HG02763 (cell line): ENCODE data around the gene TMEM54.

Source experiments
- ATAC-seq: cut with Tn5 transposase; IDR thresholded peaks from one replicate; pipeline ENCODE4 v1.9.1; 2021; ENCODE audit warnings: mild to moderate bottlenecking, moderate library complexity; ENCODE audit not compliant: unreplicated experiment

Gene TMEM54

DNA sequence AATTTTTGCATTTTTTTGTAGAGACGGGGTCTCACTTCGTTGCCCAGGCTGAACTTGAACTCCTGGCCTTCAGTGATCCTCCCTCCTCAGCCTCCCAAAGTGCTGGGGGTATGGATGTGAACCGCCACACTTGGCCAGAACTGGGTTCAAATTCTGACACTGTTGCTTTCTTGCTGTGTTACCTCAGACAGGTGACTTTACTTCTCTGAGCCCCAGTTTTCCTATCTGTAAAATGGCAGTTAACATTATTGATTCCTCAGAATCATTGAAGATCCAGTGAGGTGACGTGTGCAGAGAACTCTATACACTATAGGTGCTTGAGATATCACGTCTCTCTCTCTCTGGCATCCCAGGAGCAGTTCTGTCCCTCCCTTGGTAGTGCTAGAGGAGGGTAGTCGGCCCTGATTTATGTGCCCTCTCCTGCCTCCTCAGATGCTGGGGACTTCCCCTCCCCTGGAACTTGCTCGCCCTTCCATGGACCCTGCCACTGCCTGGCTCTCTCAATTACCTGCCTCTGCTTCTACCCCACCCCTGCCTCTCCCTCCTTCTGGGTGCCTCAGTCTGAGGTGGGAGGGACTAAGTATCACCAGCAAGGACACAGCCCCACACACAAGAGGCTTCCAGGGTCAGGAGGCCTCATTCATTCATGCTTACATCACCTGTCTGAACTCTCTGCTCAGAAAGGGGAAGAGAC, 17.7 kb downstream of the TMEM54 start:
- ATAC-seq: no peak

DNA sequence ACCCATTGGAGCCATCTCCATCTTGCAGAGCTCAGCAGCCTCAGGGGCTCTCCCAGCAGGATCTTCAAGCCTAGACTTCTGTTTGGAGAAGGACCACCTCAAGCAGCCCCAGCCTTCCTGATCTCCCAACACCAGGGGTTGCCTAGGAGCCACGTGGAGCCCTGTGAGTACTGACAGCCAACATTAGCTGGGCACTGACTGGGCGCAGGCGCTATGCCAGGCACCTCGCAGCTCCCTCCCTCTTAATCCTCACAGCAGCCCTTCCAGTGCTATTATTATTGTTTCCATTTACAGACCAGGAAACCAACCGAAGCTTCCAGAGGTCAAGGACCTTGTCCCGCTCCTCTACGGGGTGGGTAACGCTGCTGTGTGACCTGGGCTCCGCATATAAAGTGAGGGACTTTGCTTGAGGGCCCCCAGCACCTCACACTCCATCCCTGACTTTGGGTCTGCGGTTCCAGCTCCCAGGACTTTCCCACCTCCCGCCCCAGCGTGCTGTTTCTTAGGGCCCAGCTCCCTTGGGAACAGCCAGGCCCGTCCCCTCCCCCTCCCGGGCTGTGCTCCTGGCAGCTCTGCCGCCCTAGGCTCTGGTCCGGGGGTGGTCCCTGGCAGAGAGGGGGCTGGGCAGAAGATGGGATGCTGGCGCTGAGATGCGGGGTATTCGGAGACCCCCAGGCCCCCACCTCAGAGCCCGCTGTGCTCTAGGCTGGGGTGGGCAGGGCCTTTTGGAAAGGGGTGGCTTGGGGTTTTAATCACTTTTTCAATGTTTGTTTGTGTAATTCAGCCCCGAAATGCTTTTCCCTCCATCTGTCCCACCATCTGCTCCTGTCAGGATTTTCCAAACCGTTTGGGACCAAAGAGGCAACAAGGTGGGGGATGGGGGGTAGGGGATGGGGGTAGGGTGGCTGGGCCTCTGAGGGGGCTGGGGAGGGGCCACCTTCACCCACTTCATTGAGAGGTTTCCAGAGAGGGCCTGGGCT, 19.0 kb downstream of the TMEM54 start:
- ATAC-seq: no peak

DNA sequence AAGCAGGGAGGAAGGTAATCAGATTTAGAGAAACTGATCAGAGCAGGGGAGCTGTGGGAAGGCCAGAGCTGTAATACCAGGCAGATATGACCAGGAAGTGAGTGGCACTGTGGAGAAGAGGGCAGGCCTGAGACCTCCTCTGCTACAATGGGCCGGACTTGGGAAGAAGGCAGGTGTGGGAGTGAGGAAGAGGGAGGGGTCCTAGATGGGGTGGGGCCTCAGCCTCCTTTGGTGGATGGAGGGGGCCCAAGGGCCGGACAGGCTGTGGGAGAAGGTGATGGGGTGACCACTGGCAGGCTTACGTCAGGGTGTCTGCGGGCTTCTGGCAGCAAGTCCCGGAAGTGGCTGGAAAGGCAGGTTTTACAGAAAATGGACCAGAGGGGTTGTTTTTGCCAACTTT, 19.9 kb downstream of the TMEM54 start:
- ATAC-seq: no peak

DNA sequence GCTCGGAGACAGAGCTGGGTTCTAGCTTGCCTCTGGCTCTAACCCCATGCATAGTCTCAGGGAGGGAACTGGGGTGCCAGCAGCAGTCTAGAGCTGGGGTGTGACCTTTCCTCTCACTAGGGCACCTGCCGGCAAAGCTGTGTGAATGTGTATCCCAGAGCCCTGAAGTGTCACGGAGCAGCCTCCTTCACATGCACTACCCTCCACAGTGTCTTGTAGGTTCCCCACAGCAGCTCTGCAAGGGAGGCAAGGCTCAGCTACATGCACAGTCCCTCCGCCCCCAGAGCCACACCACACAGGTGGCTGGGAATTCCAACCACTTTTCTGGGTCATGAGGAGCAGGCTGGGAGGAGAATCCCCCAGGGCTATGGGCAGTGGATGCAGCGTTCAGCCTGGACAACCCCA, 22.6 kb downstream of the TMEM54 start:
- ATAC-seq: no peak

DNA sequence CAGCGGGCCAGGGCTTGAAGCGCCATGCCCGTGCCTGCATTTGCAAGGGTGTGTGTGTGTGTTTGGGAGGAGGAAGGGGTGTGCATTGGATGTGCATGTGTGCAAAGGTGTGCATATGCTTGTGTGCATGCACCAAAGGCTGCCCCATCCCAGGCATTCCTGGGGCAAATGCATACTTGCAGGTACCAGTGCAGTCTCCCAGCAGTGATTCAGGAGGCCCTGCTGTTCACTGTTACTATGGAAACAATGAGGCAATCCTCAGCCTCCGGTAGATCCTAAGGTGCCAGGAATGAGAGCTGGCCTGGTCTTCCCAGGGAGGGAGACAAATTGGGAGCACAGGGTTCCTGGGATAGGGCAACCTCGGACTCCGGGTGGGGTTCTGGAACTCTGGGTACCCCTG, 23.0 kb downstream of the TMEM54 start:
- no peak for ATAC-seq

DNA sequence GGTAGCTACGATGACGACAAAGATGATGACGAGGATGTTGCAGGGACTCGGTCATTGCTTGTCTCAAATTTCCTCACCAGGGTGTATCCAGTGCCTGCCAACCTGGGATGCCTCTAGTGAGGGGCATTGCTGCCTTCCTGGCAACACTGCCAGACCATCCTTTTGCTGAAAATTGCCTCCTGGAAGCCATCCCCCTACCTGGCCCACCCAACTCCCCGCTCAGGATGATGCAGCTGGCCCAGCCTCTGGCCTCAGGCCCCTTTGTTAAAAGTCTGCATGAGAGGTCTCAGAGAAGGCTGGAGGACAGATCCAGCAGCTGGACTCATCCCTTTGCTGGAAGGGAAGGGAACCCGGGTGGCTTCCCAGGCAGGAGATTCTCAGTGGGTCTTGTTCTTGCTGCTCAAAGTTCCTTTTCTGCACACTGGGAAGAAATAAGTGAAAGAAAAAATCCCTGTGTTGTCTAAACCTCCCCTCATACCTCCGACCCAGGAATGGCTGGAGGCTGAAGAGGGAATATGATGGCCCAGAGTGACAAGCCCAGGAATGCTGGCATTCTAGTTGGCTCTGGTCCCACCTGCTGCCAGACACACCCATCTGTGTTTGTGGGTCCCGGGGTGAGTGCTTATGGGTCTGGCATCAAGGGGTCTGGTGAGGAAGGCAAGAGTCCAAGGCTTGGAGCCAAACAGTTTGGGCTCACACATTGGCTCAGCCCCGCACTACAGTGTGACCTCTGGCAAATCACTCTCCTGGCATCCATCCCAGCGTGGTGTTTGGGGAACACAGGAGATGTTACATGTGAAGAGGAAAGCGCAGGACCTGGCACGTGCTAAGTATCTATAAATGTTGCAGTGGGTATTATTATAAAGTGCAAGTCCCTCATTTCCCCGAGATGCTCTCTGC, 23.7 kb downstream of the TMEM54 start:
- ATAC-seq: no peak

DNA sequence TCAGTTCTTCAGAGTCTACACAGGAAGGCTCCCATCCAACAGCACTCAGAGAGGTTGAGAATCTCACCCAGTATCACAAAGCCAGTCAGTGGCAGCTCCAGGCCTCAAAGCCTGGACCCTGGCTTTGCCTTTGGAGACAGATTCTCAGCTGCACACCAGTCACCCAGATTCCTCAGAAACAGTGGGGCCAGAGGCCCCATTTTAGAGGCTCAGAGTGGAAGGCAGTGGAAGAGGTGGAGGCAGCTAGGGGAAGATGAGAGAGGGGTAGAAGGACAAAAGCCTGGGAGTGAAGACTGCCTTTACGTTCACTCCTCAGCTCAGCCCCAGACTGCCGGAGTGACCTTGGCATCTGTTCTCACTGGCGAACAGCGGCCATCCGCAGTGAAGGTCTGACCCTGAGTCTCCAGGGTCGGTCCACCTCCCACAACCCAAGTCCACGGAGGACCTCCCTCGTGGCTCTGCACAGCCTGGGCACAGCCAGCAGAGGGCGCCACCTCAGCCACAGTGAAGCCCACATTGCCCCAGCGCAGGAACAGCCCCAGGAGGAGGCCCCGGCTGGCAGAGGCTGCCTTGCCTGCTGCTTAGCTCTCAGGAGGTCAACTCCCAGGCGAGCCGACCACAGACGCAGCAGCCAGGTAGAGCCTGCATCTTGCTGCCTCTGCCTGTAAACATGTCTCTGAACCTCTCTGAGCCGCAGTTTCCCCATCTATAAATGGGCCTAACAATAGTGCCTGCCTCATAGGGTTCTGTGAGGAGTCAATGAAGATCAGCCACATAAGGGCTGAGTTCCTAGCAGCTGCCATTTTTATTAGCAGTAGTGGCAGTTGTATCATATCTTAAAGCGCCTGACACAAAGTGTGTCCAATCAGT, 24.6 kb downstream of the TMEM54 start:
- no peak for ATAC-seq

DNA sequence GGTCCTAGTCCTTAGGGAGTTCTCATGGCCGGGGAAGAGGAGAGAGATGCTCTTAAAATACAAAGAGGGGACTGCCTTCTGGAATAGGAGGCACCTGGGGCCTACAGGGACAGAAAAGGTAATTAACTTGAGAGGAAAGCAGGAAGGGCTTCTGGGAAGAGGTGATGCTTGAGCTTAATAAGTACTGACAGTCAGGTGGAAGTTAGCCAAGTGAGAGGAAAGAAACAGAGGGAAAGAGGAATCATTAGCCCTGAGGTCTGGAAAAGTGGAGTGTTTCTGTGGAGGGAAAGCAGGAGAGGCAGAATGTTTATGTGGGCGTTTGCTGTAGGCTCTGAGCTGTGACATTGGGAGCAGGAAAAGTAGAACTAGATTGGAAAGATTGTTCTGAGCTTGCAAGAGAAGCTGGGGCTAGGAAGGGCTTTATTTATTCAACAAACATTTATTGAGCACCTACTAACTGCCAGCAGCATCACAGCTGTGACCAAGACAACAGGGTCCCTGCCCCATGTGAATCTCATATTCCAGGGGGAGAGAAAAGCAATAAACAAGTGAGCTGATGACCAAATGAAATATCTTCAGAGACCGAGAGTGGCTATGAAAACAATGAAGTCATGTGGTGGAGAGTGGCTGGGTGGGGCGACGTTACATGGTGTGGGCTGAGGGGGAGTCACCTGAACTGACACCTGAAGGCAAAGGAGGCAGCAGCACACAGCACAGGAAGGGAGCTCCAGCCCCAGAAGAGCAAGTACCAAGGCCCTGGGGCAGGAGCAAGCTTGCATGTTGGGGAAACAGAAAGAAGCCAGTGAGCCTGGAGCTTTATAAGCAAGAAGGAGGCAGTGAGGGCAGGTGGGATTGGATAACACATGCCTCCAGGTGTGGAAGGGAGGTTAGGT, 26.1 kb downstream of the TMEM54 start:
- no peak for ATAC-seq

DNA sequence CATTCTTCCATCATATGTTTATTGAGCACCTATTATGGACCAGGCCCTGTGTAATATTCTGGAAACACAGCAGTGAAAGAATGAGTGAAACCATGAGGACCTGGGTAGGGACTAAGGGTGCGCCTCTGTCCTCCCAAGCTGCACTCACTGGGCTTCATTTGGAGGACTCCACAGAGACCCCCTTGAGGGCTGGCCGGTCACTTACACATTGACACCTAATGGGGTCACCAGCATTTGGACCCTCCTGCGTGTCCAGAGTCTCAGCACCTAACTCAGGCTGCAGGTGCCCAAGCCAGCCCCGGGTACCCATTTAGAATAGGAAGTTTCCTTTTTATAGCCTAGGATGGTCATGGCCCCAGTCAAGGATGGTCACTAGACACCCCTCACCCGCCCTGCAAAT, 27.7 kb downstream of the TMEM54 start:
- no peak for ATAC-seq

DNA sequence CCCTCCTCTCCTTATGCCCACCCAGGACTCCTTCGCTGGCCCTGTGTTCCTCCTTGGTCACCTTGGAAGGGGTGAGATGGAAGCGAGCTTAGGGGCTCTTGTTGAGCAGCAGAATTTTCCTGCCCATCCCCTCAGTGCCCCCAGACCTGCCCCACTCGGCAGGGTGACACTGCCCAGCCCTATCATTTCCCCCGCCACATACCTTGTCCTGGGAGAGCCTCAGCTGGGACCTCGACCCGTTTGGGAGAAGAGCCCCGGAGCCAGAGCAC, 29.1 kb downstream of the TMEM54 start:
- ATAC-seq: no peak

DNA sequence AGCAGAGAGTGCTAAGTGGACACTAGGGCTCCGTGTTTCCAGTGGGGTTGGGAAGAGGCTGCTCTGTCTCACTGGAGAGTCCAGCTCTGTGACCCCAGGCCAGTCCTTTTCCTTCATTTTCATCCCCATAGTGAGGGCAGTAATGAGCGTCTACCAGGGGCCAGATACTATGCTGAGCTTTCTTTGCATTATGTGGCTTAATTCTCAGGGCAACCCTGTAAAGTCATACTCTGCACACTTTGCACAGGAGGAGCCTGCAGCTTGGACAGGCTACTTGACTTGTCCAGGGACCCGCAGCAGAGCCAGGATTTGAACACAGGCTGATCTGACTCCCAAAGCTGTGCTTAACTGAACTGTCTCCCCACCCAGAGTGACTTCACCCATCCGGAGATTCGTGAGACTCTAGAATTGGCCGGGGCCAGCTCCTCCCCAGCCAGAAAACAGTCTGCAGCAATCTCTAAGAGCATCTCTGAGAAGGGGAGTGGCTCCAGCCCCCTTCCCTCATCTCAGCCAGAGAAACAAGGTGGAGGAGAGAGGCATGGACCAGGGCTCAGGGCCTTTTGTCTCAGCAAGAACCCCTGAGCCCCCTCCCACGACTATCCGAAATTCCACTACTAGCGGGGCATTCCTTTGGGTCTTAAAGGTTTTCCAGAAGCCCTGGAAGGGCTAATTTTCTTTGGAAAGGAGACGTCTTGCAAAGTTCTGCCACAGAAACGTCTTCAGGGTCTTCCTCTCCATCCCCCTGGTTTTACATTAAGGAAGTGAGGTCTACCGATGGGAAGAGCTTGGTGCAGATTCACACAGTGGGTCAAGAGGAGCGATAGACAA, 29.6 kb downstream of the TMEM54 start:
- ATAC-seq: no peak

DNA sequence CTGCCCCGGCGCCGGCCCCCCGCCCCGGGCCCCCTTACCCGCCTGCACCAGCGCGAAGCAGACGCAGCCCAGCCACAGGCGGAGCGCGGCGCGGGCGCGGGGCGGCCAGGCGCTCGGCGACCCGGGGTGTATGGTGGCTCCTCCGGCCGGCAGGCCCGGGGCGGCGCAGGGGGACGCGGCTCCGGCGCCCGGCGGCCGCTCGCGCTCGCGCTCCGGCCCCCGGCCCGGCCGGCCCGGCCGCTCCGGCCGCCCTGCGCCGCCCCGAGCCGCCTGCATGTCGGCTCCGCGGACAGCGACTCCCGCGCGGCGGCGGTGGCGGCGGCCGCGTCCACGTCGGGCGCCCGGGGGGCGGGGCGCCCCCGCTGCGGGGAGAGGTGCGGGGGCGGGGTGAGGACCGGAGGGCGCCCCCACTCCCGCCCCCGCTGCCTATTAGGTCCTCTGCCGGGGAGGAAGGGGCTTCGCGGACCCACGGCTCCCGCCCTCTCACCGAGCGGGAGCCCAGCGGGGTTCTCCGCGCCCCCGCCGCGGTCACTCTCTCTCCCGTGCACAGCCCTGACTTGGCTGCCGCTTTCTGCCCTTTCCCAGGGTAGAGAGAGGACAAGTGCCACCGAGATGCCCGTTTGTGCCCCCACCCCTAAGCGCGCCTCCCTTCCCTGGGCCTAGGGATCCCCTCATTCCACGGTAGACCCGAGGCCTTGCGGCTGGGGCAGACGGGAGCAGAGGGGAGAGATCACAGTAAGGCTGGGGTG, 30.4 kb downstream of the TMEM54 start, which contains the start of gene FNDC5:
Gene FNDC5 (minus strand): TSS at position 298 of the 749 bp plus-strand sequence.
- no peak for ATAC-seq

DNA sequence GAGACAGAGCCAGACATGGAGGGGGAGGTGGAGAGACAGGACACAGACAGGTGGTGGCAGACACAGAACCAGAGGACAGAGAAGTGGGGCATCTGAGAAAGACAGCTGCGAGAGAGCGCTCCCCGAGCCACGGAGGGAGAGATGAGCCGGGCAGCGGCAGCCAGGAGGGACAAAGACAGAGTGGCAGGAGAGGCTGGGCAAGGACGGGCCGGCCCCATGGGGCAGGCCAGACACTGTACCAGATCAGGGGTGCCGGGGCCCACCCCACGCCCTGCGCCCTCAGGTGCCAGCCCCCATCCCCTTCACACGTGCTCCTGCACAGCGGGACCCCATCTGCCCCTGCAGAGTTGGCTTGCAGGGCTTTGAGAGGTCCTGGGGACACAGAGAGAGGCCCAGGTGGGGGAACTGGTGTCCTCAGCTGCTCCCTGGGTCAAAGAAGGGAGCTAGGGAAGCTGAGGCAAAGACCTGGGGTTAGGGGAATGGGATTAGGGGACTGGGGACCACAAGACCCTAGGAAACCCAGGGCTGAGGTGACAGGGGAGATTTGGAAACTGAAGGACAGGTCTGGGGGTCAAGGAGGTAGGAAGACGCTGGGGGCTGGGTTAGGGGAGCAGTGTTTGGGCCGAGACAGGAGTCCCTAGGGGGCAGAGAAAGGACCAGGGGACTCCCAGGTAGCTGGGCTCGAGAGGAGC, 31.1 kb downstream of the TMEM54 start:
- no peak for ATAC-seq

DNA sequence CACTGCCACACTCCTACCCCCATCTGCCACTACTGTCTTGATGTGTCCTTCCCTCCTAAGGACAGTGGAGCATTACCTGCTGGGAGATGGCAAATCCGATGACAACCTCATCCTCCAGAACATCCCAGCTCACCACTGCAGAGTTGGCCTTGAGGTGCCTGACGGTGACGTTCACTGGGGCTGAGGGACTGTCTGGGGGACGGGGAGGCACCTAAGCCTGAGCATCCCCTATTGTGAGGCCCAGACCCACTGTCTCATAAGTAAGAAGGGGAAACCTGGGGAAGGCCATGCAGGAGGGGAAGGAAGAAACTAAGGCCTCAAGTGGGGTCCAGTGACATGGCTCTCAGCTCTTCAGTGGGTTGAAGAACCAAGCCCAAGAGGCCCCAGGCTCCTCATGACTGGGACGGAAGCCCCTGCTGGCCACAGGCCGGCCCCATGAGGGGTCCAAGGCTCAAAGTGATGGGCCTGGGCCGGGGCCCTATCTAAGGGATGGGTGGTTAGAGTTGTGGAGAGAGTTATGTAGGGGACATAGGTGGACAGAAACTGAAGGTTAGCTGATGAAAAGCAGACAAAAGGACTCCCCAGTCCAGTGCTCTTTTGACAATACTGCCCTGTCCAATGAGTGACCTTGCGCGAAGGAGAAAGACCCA, 32.3 kb downstream of the TMEM54 start:
- ATAC-seq: no peak

DNA sequence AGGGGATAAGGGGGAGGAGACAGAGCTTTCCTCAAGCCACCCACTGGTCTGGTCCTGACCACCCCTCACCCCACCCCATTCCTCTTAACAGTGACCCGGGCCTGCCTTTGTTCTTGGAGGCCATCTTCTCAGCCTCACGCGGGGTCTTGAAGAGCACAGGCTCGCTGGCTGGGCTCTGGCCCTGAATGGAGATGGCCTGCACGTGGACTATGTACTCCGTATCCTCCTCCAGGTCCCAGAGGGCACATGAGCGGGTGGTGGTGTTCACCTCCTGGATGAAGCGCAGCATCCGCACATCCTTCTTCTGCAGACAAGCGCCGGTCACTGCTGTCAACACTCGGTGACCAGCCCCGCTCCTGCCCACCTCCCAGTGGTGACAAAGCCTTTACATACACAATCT, 33.1 kb downstream of the TMEM54 start:
- no peak for ATAC-seq

DNA sequence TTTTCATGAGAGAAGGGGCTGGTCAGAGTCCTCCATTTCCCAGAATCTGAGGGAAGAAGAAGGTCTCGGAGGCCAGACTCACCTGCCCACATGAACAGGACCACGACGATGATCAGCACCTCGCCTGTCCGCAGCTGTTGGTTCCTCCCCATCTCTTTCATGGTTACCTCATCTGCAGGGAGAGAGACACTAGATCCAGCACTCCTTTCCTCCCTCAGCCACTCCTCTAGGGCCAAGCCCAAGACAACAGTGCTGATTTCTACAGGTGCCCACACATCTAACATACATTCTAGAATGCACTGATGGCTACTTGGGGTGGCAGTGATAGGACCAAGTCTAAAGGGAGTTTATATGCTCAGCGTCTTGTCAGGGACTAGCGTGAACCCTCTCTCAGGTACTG, 33.5 kb downstream of the TMEM54 start:
- no peak for ATAC-seq

DNA sequence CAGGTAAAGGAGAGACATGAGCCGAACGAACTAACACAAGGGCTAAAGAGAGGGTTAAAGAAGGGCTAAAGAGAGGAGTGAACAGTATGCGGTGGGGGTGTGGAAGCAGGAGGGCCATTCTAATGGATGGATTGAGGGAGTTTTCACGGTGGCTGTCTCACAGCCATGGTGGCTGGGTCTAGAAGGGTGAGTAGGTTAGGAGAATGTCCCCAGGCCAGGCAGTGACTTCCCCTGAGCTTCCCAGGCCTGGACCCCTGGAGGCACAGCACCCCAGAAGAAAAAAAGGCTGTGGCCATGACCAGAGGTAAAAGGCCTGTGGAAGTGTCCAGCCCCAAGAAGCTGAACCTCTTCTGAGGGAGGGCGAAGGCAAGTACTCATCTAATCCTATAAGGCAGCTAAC, 34.0 kb downstream of the TMEM54 start:
- no peak for ATAC-seq
